Tibial nerve (tissue), 3 donors: Measurements from ENCODE around the gene OGFR.

Experiments
- EP300 ChIP-seq, 2 donors: sonication (generic); formaldehyde crosslinking; IDR thresholded peaks; one replicate each; pipeline ENCODE4 v1.6.1; 2017; ENCODE audit warnings: antibody characterized with exemption in 2 of 2, mild to moderate bottlenecking in 1 of 2
- POLR2A ChIP-seq, 2 donors: fragments of 450-650 bp; IDR thresholded peaks; one replicate each; pipeline ENCODE4 v1.6.1; 2017; ENCODE audit warnings: antibody characterized with exemption in 2 of 2, mild to moderate bottlenecking in 2 of 2, moderate library complexity in 2 of 2

- TF ChIP-seq POLR2A (IDR thresholded peaks at IDR 0.05), result no peak
- no peak for TF ChIP-seq EP300 (IDR thresholded peaks at IDR 0.05)
Observed at GRCh38 chr20:62852841-62853240, 48.2 kb downstream of the OGFR start.
